Astrocyte of the spinal cord (primary cell): ENCODE measurements around the gene GRK4.

ENCODE experiments used
- DNase-seq: peaks from one replicate; pipeline ENCODE4 v3.0.0; 2011; ENCODE audit warnings: low read depth, low spot score
- H3K4me3 ChIP-seq: 2 replicates; pipeline ENCODE4 v1.5.1; 2011; ENCODE audit warnings: low read depth, mild to moderate bottlenecking, low read length, moderate library complexity
- in situ Hi-C: cut with HindIII; loops from 2 replicates; pipeline ENCODE4 v1.10.0; 2017; ENCODE audit warnings: low sequenced_read_pairs
- TF ChIP-seq, protein P1 (sequence below): IDR thresholded peaks from 2 replicates; pipeline ENCODE4 v1.5.1; 2012; ENCODE audit warnings: low read depth, mild to moderate bottlenecking, low read length, inconsistent platforms

The GRK4 gene

DNA sequence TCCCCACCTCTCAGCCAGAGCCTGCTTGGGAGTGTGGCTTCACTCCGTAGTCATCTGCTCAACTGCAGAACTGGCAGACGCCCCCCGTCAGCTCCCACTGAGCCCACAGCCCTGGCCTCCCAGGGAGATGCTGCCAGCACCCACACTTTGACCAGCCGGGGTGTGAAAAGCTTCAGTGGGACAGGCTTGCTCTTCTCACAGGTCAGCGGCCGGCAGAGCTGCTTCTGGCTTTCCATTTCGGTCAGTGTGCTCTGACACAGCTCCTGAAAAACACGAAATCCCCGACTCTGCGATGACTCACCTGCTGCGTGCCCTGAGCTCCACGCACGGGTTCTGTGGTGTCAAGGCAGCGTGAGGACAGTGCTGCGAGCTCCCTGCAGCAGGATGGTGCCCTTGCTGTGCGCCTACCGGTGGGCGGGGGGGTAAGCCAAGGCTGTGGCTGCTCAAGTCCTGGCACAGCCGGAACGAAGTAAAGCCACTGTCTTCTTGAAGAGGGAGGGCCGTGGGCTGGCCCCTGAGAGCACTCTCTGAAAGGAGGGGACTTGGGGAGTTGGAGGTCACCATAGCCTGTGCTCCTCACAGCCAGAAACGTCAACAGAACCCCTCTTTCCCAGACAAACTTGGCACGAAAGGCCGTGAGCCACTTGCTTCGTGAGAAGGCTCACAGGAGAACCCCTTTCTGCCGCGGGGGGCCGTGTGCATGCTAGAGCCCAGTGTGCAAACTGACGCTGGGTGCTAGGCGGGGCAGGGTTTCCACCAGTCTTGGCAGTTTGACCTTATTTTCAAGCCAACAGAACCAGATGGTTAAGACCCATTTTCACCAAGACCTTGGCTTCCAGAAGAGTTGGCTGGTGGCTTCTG is 23.8 kb upstream of the GRK4 start:
- in situ Hi-C loops = no loop called here
- no peak for DNase-seq
- TF ChIP-seq, protein P1, sequence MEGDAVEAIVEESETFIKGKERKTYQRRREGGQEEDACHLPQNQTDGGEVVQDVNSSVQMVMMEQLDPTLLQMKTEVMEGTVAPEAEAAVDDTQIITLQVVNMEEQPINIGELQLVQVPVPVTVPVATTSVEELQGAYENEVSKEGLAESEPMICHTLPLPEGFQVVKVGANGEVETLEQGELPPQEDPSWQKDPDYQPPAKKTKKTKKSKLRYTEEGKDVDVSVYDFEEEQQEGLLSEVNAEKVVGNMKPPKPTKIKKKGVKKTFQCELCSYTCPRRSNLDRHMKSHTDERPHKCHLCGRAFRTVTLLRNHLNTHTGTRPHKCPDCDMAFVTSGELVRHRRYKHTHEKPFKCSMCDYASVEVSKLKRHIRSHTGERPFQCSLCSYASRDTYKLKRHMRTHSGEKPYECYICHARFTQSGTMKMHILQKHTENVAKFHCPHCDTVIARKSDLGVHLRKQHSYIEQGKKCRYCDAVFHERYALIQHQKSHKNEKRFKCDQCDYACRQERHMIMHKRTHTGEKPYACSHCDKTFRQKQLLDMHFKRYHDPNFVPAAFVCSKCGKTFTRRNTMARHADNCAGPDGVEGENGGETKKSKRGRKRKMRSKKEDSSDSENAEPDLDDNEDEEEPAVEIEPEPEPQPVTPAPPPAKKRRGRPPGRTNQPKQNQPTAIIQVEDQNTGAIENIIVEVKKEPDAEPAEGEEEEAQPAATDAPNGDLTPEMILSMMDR = no peak
- H3K4me3 ChIP-seq = no peak overlapping the region

DNA sequence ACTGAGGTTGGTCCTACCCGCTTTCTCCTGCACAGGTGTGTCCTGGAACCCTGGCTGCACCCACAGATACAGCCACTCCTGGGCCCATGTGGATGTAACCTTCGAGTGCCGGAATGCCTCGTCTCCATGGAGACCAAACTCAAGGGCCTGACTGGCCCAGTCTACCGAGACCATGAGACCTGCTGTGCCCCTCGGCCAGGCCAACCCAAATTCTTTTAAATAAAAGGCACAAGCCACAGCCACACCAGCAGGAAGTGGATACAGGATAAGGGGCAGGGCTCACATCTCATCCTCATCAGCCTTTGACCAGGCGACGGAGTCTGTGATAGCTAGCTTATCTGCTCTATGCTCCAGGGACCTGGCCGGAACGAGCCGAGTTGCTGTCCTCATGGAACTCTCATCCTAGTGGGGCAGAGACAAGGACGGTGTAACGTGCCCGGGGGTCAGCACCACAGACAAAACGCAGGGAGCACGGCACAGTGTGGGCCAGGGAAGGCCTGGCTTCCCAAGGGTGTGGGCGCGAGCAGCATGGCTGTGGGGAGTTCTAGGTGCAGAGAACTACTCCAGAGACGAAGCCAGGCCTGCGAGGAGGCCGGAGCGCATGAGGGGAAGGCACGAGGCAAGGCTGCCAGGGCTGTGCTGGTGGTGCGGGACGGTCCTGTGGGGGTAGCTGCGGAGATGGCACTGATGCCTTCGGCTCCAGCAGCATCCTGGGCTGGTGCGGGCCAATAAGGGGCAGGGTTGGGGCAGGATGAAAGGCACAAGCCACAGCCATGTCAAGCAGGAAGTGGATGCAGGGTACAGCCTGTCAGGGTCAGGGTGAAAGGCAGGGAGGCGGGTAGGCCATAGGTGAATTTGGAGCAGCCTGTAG is 22.9 kb upstream of the GRK4 start:
- H3K4me3 ChIP-seq = no peak overlapping the region
- in situ Hi-C loops = no loop called here
- DNase-seq = no peak
- TF ChIP-seq, protein P1 = no peak

DNA sequence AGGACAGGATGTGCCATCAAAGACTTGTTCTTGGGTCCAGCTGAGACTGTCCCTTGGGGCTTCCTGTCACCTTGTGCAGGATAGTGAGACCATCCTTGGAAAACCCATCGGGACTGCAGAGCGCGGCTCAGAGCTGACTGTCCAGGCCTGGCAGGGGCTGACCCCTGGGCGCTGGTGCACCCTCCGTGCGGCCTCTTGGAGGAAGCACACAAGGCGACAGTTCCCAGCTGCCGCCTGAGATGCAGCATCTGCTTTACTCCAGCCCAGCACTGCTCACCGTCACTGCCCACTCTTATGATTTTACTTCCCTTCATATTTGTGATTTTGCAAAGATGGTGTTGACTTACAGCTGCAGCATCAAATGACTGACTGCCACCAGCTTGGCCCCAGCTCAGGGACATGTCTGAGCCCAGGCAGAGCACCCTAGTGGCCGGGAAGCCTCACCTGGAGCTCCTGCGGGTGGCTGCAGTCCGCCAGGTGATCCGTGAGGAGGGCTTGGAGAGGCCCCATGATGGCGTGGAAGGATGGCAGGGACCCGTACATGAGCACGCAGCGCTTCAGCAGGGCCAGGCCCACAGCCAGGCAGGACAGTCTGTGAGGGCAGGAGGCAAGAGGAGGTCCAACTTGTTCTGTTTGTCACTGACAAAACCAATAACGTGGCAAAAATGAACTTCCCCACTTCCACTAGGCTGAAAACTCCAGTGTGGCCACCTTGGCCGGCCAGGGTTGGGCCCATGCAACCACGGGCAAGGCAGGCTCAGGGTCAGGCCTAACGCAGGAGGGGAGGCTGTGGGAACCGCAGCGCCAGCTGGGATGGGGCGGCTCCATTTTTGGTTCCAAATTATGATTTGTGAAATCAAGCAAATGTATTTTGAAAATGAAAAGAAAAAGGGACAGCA is 22.0 kb upstream of the GRK4 start:
- in situ Hi-C loops = no loop called here
- TF ChIP-seq, protein P1 = no peak
- DNase-seq = no peak
- no peak overlapping the region for H3K4me3 ChIP-seq

DNA sequence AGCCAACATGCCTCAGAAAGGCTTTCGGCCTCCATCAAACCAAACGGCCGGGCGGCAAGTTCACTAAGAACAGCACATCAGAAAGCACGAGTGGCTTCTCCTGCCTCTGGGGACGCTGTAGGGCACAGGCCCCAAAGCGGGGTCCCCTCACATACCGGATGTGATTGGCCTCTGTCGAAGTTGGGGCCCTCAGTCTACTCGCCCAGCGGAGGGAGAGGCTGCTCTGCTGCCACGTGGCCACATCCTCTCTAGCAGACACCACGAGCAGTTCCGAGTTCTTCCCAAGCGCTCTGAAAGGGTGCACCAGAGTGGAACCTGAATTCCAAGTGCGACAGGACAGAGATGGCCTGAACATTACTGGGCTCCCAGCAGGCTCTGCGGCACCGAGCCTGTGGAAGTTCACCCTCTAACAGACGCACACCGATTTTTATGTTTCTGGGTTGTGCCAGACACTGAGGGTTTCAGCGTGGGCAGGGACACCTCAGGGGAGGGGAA is 21.3 kb upstream of the GRK4 start:
- H3K4me3 ChIP-seq = no peak overlapping the region
- in situ Hi-C loops = no loop called here
- no peak for DNase-seq
- TF ChIP-seq, protein P1 = no peak

DNA sequence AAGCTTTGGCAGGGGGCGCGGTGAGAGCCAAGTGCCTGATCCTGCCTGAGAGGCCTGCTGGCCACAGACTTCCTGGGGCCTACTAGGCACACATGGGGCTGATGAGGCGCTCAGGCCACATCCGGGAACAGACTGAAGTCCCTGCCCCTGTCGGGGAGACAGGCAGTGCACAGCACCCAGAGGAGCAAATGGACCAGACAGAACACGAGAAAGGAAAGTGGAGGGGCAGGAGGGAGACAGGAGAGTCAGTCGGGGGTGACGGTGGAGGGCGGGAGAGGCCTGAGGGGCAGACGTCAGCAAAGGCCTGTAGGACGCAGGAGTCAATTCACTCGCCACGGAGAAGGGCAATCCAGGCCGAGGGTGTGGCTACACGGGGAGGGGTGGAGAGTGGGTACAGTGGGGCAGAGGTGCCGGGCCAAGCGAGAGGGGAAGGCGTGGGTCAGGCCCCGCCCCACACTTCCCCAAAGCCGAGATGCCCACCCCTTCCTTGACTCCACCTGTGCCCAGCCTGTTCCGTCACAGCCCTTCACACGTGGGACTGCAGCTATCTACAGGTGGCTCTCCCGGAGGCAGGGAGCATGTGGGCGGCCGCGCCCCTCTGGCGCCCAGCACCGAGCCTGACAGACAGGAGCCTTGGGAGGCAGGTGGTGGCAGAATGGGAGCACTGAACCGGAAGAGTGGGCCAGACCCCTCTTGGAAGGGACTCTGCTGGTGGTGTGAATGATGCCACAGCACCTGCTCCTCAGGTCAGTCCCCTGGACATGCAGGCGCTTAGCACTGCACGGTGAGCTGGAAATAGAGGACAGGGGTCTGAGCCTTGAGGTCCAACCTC is 20.6 kb upstream of the GRK4 start:
- TF ChIP-seq, protein P1 = no peak
- DNase-seq = no peak
- in situ Hi-C loops = no loop called here
- H3K4me3 ChIP-seq = no peak overlapping the region
